Activated T-helper 2 cell treated with anti-CD3 and anti-CD28 coated beads, Interferon-gamma antibody, Interleukin-2, Interleukin-4, amounts not matched to agents 10 μg/mL and 5 μg/mL and 100 μg/mL, durations not matched to agents 14 hours and 24 hours and 36 hours (primary cell): Measurements from ENCODE around the gene KPTN. TPM values are rescaled to one million over a fixed set of nuclear protein-coding genes. Genes with fewer than 3 reads are reported as not detected.
A peak's percentile ranks its signal among the peaks of the same experiment; 100 is the strongest.

ENCODE experiments used
- DNase-seq: peaks from one replicate; pipeline ENCODE4 v3.0.0; 2021; ENCODE audit warnings: low spot score
- H3K27ac Mint-ChIP-seq: one replicate; pipeline ENCODE4 v1.8.0; 2021; ENCODE audit warnings: mixed read lengths
- H3K27me3 Mint-ChIP-seq: one replicate; pipeline ENCODE4 v1.8.0; 2021; ENCODE audit warnings: low read depth, mixed read lengths
- H3K36me3 Mint-ChIP-seq: one replicate; pipeline ENCODE4 v1.8.0; 2021; ENCODE audit warnings: low read depth, mixed read lengths
- H3K4me1 Mint-ChIP-seq: one replicate; pipeline ENCODE4 v1.8.0; 2021; ENCODE audit warnings: low read depth, mixed read lengths
- H3K4me3 Mint-ChIP-seq: one replicate; pipeline ENCODE4 v1.8.0; 2021; ENCODE audit warnings: low read depth, mild to moderate bottlenecking, moderate library complexity, mixed read lengths
- H3K9me3 Mint-ChIP-seq: one replicate; pipeline ENCODE4 v1.8.0; 2021; ENCODE audit warnings: mixed read lengths
- intact Hi-C: fragments of 100-400 bp; cut with micrococcal nuclease; formaldehyde crosslinking; loops from one replicate; pipeline ENCODE4 v1.15.1; 2023
- total RNA-seq: library from RNA; stranded (reverse); gene quantifications from 2 replicates; pipeline ENCODE4 v1.2.3, GENCODE V29; 2022

KPTN gene
- total RNA-seq, 1 donor from 2014 or later = 11.3 TPM

GRCh38 chr19:47430041-47430802, 53.8 kb downstream of the KPTN start:
- Mint-ChIP-seq H3K27me3 (peaks cover 15% of the 10 kb centered on the region), H3K4me3 (peak overlapping the region; percentile 60), H3K4me1 (peaks cover 14% of the 10 kb centered on the region), H3K9me3 (no peaks in the 10 kb centered on the region), H3K36me3 (no peaks in the 10 kb centered on the region), H3K27ac (no peak overlapping the region)
- intact Hi-C loops = no loop called here
- DNase-seq = no peak

- no peak overlapping the region for H3K27ac Mint-ChIP-seq
- H3K4me3 Mint-ChIP-seq = peak overlapping the region; percentile 60
- peaks cover 17% of the 10 kb centered on the region for H3K27me3 Mint-ChIP-seq
- H3K4me1 Mint-ChIP-seq = peaks cover 13% of the 10 kb centered on the region
- no peaks in the 10 kb centered on the region for H3K9me3 Mint-ChIP-seq
- intact Hi-C loops = loop anchor here (10.0 kb wide), 1 partner anchor 134 kb away; no protein-coding TSS in a partner anchor
- H3K36me3 Mint-ChIP-seq = no peaks in the 10 kb centered on the region
- no peak for DNase-seq
Observed at GRCh38 chr19:47429140-47429793, 54.8 kb downstream of the KPTN start.

GRCh38 chr19:47428177-47428894, 55.7 kb downstream of the KPTN start:
- H3K36me3 Mint-ChIP-seq = no peaks in the 10 kb centered on the region
- peaks cover 13% of the 10 kb centered on the region for H3K4me1 Mint-ChIP-seq
- peaks cover 24% of the 10 kb centered on the region for H3K27me3 Mint-ChIP-seq
- intact Hi-C loops = loop anchor here (10.0 kb wide), 1 partner anchor 134 kb away; no protein-coding TSS in a partner anchor
- DNase-seq = peak; percentile 85
- H3K27ac Mint-ChIP-seq = no peak overlapping the region
- H3K9me3 Mint-ChIP-seq = no peaks in the 10 kb centered on the region
- no peak overlapping the region for H3K4me3 Mint-ChIP-seq

GRCh38 chr19:47427241-47428176, 56.5 kb downstream of the KPTN start:
- Mint-ChIP-seq H3K36me3 (no peaks in the 10 kb centered on the region), H3K27ac (no peak overlapping the region), H3K4me1 (peaks cover 16% of the 10 kb centered on the region), H3K4me3 (no peak overlapping the region), H3K9me3 (no peaks in the 10 kb centered on the region), H3K27me3 (peaks cover 32% of the 10 kb centered on the region)
- peak; percentile 62 for DNase-seq
- intact Hi-C loops = loop anchor here (10.0 kb wide), 1 partner anchor 133 kb away; no protein-coding TSS in a partner anchor

Other genes with a start within 250 kb of the KPTN start
- gene CCDC9, start 227.7 kb downstream of the KPTN start, total RNA-seq = 34.3 and 37.5 TPM in 2 replicates
- gene INAFM1, start 209.3 kb downstream of the KPTN start, total RNA-seq = 9.3 and 12.7 TPM in 2 replicates
- gene C5AR1, start 174.4 kb downstream of the KPTN start, total RNA-seq = 1.1 and 1.2 TPM in 2 replicates
- not detected in 2 replicates for gene C5AR2, start 152.0 kb downstream of the KPTN start, total RNA-seq
- gene DHX34, start 134.9 kb downstream of the KPTN start, total RNA-seq = 23.2 TPM in 2 replicates
- gene MEIS3, start 64.7 kb downstream of the KPTN start, total RNA-seq = 0.16 TPM in 1 of 2 replicates, not detected in the other
- not detected in 2 replicates for gene SLC8A2, start 12.3 kb downstream of the KPTN start, total RNA-seq
- 56.9 and 60.1 TPM in 2 replicates for gene NAPA, start 30.8 kb upstream of the KPTN start, total RNA-seq
- 0.09 and 0.46 TPM in 2 replicates for gene ZNF541, start 88.9 kb upstream of the KPTN start, total RNA-seq
- gene BICRA, start 124.9 kb upstream of the KPTN start, total RNA-seq = 12.0 and 12.2 TPM in 2 replicates
- gene EHD2, start 229.2 kb upstream of the KPTN start, total RNA-seq = 1.4 TPM in 2 replicates